Cerebellar nuclear complex (tissue), 1 donor: ENCODE results near the gene RNF25.

Experiments
- DNase-seq, 2 experiments: peaks; one replicate each; lab custom pipeline; 2025; lab: John Stamatoyannopoulos, UW

The RNF25 gene

GRCh38 chr2:218679119-218679518 lies 7.3 kb upstream of the RNF25 start:
- DNase-seq: no peak

GRCh38 chr2:218671097-218671653 lies 627 bp downstream of the RNF25 start:
- no peak for DNase-seq

DNA sequence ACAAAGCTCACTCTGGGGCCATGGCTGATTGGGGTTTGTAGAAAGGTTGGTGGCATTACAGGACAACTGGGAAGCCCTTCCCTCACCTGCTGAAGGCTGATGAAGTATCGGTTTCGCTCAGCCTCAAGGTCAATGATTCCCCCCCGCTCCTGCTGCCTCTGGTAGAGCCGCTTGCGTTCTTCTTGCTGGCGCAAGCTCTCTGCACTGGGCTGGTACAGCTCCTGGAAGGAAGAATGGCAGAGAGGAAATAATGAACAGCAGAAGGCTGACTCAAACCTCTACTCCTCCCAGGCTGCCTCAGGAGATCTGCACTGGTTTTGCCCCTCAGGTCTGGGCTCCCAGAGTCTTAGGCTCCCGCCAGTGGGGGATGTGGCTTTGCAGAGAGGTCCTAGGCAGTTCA lies 7.1 kb downstream of the RNF25 start:
- no peak for DNase-seq

- DNase-seq: no peak
Observed at GRCh38 chr2:218663901-218664300, 7.9 kb downstream of the RNF25 start.

DNA sequence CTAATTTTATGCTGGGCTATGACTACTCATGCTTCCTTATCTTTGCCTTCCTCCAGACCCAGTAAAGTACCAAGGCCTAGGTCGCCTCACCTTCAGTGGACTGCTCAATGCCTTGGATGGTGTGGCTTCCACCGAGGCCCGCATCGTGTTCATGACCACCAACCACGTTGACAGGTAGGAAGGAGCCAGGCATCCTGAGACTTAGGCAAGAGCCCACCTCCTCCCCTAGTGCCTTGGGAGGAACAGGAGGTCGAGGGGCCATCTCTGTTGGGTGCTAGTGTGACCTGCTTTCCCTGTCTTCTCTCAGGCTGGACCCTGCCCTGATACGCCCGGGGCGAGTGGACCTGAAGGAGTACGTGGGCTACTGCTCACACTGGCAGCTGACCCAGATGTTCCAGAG lies 9.0 kb downstream of the RNF25 start:
- DNase-seq: no peak

GRCh38 chr2:218662377-218662776 lies 9.4 kb downstream of the RNF25 start:
- no peak for DNase-seq

GRCh38 chr2:218659988-218660358 lies 11.8 kb downstream of the RNF25 start:
- no peak for DNase-seq

DNA sequence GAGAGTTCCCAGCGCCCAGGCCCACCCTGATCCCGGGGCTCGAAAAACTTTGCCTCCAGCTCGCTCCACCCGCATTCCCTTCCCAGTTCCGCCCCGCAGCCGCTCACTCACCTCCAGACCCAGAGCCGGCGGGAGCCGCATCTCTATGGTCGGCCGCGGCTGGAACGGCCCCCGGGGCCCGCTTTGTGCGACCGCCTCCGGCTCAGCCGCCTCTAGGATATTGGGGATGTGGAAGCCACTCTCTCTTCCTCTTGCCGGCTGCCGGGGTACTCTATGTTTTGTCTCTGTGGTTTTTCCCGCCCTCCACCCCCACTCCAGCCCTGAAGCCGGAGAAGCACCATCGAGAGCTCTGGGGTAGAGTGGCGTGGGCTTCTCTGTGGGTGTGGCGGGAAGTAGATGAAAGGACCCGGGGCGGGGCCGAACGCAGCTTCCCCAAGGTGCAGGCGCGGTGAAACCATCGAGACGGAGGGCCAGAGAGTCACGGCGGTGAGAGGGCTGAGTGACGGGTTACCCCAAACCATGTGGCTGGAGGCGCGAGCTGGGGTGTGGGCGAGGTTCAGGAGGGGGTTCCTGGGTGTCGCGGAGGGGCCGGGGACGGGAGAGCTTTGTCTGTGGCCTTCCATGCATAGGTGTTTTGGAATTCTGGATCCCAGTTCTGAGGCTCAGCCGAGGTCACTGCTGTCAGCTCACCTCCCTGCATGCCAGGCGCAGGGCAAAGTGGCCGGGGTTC lies 12.4 kb downstream of the RNF25 start, which contains the start of the genes BCS1L and ZNF142:
Gene BCS1L, plus strand, starts transcription at position 426 of the 730 bp plus-strand sequence. CDS start 1,305 bp downstream, outside the sequence.
Gene ZNF142, minus strand, starts transcription at position 366 of the 730 bp plus-strand sequence. CDS start 3,194 bp downstream, outside the sequence.
- DNase-seq: peak; percentile 70 to 90

- DNase-seq: no peak
Observed at GRCh38 chr2:218658671-218659257, 13.0 kb downstream of the RNF25 start.

DNA sequence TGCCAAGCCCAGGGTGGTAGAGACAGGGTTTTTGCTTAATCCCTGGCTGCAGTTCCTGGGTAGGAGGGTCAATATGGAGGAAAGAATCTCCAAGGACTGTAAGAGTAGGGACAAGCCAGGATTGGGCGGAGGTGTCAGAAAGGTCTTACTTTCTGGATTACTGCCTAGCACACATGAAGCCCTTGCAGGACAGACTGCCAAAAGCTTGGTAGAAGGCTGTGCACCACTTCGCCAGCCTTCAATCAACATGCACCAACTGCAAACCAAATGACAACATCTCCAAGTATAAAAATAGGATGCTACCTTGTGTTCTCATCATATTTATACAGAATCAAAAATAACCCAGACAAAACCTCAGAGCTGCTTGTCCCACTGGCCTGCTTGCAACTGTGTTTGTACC lies 16.1 kb downstream of the RNF25 start:
- no peak for DNase-seq

- DNase-seq: no peak
Observed at GRCh38 chr2:218648787-218649100, 23.1 kb downstream of the RNF25 start.

DNA sequence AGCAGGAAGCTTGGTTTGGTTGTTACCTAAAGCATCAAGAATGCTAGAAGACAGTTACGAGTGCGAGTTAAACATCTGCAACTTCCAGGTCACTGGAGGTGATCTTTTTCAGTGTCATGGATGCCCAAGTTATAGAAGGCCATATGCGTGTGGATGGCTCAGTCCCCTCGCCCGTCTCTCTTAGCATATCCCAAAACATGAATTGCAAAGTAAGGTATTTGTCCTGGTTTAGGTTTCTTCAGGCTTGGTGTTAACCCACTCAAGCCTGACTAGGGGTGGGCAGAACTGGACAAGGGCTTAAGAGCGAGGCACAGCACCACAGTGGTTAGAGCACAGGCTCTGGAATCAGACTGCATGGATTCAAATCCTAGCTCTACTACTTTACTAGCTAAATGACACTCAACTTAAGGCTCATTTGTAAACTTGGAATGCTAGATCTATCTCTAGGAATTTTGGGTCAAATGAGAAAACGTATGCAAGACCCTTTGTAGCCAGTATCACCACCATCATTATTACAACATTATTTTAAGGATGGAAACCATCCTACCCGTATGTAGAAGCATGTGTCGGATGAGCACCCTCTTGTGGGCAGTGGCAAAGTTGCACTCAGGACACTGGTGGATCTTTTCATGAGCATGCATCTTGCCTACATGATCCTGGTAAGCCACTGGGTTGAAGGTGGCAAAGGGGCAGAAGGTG lies 23.6 kb downstream of the RNF25 start:
- no peak for DNase-seq

DNA sequence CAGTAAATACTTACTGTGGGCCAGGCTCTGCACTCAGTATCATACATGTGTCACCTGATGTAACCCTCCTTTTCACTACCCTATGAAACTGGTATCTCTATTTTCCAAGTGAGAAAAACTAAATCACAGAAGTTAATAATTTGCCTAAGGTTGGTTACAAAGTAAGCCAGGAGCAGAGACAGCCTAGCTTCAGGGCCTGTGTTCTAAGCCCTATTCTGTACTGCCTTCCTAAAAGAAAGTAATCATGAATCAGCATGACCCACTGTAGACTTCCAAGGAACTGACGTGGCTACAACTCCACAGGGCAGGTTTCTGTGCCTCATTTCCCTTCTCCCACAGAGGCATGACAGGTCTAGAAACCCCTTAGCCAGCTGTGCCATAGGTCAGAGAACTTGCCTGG lies 26.7 kb downstream of the RNF25 start:
- no peak for DNase-seq

GRCh38 chr2:218644721-218645120 lies 27.1 kb downstream of the RNF25 start:
- DNase-seq: no peak

DNA sequence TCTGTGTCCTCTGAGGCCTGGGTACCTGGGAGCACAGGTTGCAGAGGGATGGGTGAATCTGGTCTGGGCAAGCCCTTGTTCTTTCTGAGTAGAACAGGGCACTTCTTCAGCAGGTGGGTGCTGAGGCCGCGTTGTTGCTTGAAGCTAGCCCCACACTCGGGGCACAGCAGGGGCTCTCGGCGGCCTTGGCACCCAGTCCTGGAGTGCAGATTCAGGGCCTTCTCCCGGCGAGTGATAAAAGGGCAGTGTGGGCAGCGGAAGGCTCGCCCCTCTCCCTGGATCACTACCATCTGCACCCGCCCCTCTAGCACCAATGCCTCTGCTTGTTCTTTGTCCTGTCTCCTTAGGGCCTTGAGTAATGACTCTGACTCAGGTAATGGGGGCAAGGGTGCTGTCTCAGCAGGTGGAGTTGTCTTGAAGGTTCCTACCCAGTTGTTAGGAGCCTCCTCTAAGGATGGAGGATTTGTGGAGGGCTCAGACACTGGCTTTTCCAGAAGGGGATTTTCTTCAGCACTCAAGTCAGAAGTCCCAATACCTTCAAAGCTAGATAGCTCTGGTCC lies 28.0 kb downstream of the RNF25 start:
- no peak for DNase-seq

- DNase-seq: no peak
Observed at GRCh38 chr2:218642786-218643185, 29.0 kb downstream of the RNF25 start.

- no peak for DNase-seq
Observed at GRCh38 chr2:218642121-218642656, 29.6 kb downstream of the RNF25 start.

DNA sequence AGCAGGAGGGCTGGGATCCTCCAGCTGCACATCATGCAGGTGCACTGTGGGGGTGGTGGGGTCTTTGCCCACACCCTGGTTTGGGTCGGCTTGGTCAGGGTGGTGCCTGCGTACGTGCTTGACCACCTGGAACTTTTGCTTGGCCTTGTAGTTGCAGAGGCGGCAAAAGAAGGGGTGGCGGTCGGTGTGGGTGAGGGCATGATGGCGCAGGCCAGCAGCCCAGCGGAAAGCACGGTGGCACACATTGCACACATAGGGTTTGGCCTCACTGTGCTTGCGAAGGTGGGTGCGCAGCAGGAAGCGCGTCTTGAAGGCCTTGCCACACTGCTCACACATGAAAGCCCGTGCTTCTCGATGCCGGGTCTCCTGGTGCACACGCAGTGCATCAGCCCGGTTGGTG lies 33.4 kb downstream of the RNF25 start:
- no peak for DNase-seq

DNA sequence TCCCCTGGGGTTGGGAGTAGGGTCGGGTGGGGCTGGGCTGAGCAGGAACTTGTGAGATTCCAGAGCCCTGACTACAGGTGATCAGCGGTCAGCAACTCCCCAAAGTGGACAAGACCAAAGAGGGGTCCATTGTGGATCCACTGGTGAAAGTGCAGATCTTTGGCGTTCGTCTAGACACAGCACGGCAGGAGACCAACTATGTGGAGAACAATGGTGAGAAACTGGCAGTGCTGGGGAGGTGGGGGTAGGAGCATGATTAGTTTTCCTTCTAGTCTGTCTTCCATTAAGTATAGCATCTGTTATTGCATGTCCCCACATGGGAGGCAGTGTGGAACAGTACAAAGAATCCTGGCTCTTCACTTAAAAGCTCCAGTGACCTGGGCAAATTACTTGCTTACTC lies 36.1 kb downstream of the RNF25 start:
- no peak for DNase-seq

DNA sequence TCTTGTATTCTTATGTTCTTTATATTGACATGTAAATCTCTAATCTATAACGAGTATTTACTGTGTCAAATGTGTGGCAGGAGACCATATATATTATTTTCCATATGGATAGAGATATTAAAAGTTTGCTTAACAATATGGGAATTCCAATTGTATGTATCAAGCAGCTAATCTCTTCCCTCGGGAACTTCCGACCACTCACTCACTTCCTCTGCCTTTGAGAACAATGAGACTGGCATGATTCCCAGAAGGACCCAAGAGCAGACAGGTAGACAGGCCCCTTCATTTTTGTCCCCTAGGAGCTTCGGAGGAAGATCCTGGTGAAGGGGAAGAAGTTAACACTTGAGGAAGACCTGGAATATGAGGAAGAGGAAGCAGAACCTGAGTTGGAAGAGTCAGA lies 40.0 kb downstream of the RNF25 start:
- DNase-seq: no peak

DNA sequence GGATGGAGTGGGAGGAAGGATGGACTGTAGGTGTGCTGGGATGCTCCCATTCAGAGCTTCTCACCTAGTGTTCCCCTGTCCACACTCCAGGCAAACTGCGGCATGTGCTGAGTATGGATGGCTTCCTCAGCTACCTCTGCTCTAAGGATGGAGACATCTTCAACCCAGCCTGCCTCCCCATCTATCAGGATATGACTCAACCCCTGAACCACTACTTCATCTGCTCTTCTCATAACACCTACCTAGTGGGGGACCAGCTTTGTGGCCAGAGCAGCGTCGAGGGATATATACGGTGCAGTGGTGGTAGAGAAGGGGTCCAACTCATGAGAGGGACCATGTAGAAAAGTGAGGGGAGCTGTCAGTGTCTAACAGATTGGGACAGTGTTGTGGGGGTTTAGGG lies 43.9 kb downstream of the RNF25 start:
- no peak for DNase-seq

DNA sequence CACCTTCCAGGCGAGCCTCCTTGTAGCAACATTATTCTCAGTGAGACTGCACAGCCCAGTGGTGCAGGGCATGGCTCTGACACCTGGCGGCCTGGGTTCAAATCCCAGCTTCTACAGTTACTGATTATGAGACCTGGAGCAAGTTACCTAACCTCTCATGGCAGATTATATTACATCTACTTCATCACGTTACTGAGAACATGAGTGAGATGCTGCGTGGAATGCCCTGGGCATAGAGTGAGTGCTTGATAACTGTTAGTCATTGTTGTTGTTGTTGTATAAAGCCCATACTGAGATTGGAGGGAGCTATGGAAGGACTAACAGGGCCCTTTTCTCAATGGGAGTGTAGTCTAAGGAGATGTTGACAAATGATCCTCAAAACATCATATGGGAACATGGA lies 45.4 kb downstream of the RNF25 start:
- DNase-seq: no peak

GRCh38 chr2:218623366-218623705 lies 48.5 kb downstream of the RNF25 start:
- DNase-seq: no peak
